Osteocyte (in vitro differentiated cells): ENCODE measurements around the gene OSTC. TPM values are rescaled to one million over a fixed set of nuclear protein-coding genes. Genes with fewer than 3 reads are reported as not detected.

Experiments used
- DNase-seq: peaks from one replicate; pipeline ENCODE4 v3.0.0; 2021; ENCODE audit warnings: mixed read lengths; ENCODE audit not compliant: unreplicated experiment; ENCODE audit errors: extremely low spot score
- H3K27ac Mint-ChIP-seq: one replicate; pipeline ENCODE4 v1.8.0; 2021; ENCODE audit warnings: mild to moderate bottlenecking, mixed read lengths; ENCODE audit not compliant: unreplicated experiment
- H3K27me3 Mint-ChIP-seq: one replicate; pipeline ENCODE4 v1.8.0; 2021; ENCODE audit warnings: mixed read lengths; ENCODE audit not compliant: unreplicated experiment
- H3K36me3 Mint-ChIP-seq: one replicate; pipeline ENCODE4 v1.8.0; 2021; ENCODE audit warnings: mixed read lengths; ENCODE audit not compliant: unreplicated experiment
- H3K4me1 Mint-ChIP-seq: one replicate; pipeline ENCODE4 v1.8.0; 2021; ENCODE audit warnings: mixed read lengths; ENCODE audit not compliant: unreplicated experiment
- H3K4me3 Mint-ChIP-seq: one replicate; pipeline ENCODE4 v1.8.0; 2021; ENCODE audit warnings: mild to moderate bottlenecking, moderate library complexity, mixed read lengths; ENCODE audit not compliant: unreplicated experiment
- H3K9me3 Mint-ChIP-seq: one replicate; pipeline ENCODE4 v1.8.0; 2021; ENCODE audit warnings: mixed read lengths; ENCODE audit not compliant: unreplicated experiment
- CTCF ChIP-seq: fragments of 200-600 bp; sonication (generic); IDR thresholded peaks from 2 replicates; pipeline ENCODE4 v1.5.0; 2021; ENCODE audit warnings: antibody characterized with exemption, mild to moderate bottlenecking, moderate library complexity
- total RNA-seq: library from RNA; stranded (reverse); gene quantifications from 2 replicates; pipeline ENCODE4 v1.2.1, GENCODE V29; 2021

The OSTC gene
- total RNA-seq, 1 donor from 2014 or later: 222 TPM

DNA sequence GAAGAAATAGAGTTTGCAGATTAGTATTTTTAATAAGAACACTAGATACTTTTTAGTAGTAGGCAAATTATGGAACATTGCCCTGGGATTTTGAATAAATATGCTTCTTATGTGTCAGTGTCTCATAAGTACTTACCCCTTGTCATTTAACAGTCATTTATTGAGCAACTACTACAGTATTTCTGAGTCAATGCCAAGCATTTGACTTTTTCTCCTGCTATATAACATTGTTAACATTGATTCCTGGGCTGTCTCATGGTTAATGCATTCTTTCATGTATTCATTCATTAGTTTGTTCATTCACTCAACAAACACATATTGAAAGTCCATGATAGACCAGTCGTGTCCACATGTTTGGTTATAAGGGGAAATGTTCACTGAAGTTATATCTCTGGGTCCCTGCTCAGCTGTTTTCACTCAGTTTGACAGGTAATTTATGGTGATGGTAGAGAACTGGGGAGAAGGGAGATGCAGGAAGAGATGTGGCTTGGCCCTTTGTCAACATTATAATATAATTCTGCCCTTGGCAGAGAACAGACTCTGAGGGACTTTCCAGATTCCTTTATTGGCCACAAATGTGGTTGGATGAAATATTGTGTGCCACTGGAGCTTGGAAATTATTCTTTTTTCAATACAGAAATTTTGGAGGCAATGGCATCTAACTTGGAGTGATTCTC lies 49.8 kb downstream of the OSTC start:
- no peaks in the 10 kb centered on the region for H3K4me1 Mint-ChIP-seq
- H3K27me3 Mint-ChIP-seq: peaks cover 5% of the 10 kb centered on the region
- H3K36me3 Mint-ChIP-seq: no peaks in the 10 kb centered on the region
- no peak for TF ChIP-seq CTCF
- no peak overlapping the region for H3K27ac Mint-ChIP-seq
- no peak for DNase-seq
- no peak overlapping the region for H3K4me3 Mint-ChIP-seq
- no peaks in the 10 kb centered on the region for H3K9me3 Mint-ChIP-seq

DNA sequence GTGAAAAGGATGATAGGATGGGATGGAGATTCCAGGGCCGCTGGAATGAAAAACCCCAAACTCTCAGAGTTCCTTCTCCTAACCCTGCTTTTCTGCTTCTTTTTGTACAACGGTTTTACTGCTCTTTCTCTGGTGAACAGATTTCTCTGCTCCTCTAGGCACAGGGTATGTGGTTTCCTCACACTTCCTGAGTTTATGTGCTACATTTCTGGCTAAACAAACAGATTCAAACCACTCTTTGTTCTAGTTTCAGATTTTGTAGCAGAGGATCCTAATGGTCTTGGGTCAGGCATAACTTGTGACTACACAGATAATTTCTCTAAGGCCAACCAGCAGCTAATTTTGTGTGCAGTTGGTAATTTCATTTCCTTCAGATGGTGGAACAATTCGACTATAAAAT lies 52.6 kb downstream of the OSTC start:
- no peak for TF ChIP-seq CTCF
- Mint-ChIP-seq H3K4me3 (no peak overlapping the region), H3K9me3 (no peaks in the 10 kb centered on the region), H3K27me3 (peaks cover 7% of the 10 kb centered on the region), H3K27ac (no peak overlapping the region), H3K4me1 (no peaks in the 10 kb centered on the region), H3K36me3 (no peaks in the 10 kb centered on the region)
- no peak for DNase-seq

- no peak overlapping the region for H3K4me3 Mint-ChIP-seq
- no peaks in the 10 kb centered on the region for H3K4me1 Mint-ChIP-seq
- DNase-seq: no peak
- H3K27me3 Mint-ChIP-seq: peaks cover 7% of the 10 kb centered on the region
- no peaks in the 10 kb centered on the region for H3K36me3 Mint-ChIP-seq
- no peaks in the 10 kb centered on the region for H3K9me3 Mint-ChIP-seq
- no peak overlapping the region for H3K27ac Mint-ChIP-seq
- no peak for TF ChIP-seq CTCF
These were observed 53.0 kb downstream of the OSTC start for GRCh38 chr4:108703370-108703769.

GRCh38 chr4:108703966-108704365 lies 53.6 kb downstream of the OSTC start:
- no peak for DNase-seq
- Mint-ChIP-seq H3K4me1 (no peaks in the 10 kb centered on the region), H3K36me3 (no peaks in the 10 kb centered on the region), H3K9me3 (no peaks in the 10 kb centered on the region), H3K27ac (no peak overlapping the region), H3K27me3 (peaks cover 2% of the 10 kb centered on the region), H3K4me3 (no peak overlapping the region)
- TF ChIP-seq CTCF: no peak

GRCh38 chr4:108706289-108706688 lies 55.9 kb downstream of the OSTC start:
- Mint-ChIP-seq H3K36me3 (no peaks in the 10 kb centered on the region), H3K4me3 (no peak overlapping the region), H3K27me3 (peaks cover 2% of the 10 kb centered on the region), H3K27ac (no peak overlapping the region), H3K4me1 (no peaks in the 10 kb centered on the region), H3K9me3 (no peaks in the 10 kb centered on the region)
- no peak for TF ChIP-seq CTCF
- DNase-seq: no peak
